ENCODE results near the gene CRYBA2.

The CRYBA2 gene

DNA sequence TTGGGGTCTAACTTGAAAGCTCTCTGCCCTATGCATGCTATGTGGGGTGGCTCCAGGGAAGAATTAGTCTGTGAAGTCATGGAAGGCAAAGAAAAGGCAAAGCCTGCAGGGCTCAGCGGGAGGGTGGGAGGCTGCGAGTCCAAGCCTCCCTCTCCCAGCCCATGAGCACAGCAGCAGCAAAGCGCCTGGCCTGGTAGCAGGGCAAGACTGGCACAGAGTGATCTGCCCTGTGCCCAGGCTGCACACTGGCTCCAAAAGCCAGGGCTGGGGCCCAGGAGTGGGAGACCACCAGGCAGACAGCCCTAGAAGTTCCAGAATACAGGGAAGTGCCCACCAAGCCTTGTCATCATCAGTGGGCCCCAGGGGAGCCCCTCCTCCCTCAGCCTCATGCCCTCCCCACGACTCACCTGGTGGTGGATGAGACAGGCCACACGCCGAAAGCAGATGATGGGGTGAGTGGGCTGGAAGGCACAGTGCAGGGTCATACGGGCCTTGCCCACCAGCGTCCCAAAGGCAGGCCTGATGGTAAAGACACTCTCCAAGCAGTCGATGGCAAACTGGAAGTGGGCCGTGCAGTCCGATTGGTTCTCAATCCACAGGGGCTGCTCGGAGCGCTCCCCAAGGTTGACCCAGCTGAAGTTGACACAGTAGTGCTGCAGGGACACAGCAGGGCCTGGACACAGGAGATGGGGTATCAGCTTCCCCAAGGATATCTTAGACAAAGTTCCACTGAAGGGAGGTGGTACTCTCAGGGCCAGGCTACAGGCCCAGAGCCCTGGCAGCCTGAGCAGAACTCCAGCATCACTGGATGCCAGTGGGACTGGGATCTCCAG lies 36.0 kb upstream of the CRYBA2 start:
- no peak overlapping the region for H3K4me3 ChIP-seq (ENCODE audit: low read length)
- no peak for TF ChIP-seq CTCF (conservative IDR thresholded peaks at IDR 0.05; ENCODE audit: low read depth, low read length)
- no peak for DNase-seq (ENCODE audit: low read depth)

GRCh38 chr2:219028141-219028540 lies 34.9 kb upstream of the CRYBA2 start:
- no peak for TF ChIP-seq CTCF (conservative IDR thresholded peaks at IDR 0.05; ENCODE audit: low read depth, low read length)
- H3K4me3 ChIP-seq (ENCODE audit: low read length), result no peak overlapping the region
- no peak for DNase-seq (ENCODE audit: low read depth)

- no peak overlapping the region for H3K4me3 ChIP-seq (ENCODE audit: low read length)
- DNase-seq (ENCODE audit: low read depth), result no peak
- no peak for TF ChIP-seq CTCF (conservative IDR thresholded peaks at IDR 0.05; ENCODE audit: low read depth, low read length)
These were observed 34.4 kb upstream of the CRYBA2 start for GRCh38 chr2:219027511-219028055.

- no peak for DNase-seq (ENCODE audit: low read depth)
- TF ChIP-seq CTCF (conservative IDR thresholded peaks at IDR 0.05; ENCODE audit: low read depth, low read length), result no peak
- H3K4me3 ChIP-seq (ENCODE audit: low read length), result no peak overlapping the region
These were observed 33.7 kb upstream of the CRYBA2 start for GRCh38 chr2:219026946-219027345.

GRCh38 chr2:219025637-219026585 lies 32.7 kb upstream of the CRYBA2 start:
- DNase-seq (ENCODE audit: low read depth), result no peak
- no peak overlapping the region for H3K4me3 ChIP-seq (ENCODE audit: low read length)
- no peak for TF ChIP-seq CTCF (conservative IDR thresholded peaks at IDR 0.05; ENCODE audit: low read depth, low read length)

DNA sequence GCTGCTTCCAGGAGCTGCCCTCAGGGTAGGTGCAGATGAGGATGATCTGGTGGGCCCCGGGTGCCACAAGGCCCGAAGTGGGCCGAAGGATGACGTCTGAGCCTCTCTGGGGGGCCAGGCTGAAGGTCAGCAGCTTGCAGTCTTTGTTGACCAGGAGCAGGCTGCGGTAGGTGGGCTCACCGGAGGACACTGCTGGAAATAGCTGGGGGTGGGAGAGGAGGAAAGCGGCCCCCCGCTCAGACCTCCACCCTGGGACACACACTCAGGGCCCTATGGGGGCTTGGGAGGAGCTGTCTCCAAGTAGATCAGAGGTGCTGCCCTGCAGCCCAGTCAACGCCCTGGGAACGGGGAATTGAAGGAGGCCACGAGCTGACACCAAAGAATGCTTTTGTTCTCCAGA lies 30.8 kb upstream of the CRYBA2 start:
- no peak for TF ChIP-seq CTCF (conservative IDR thresholded peaks at IDR 0.05; ENCODE audit: low read depth, low read length)
- no peak for DNase-seq (ENCODE audit: low read depth)
- no peak overlapping the region for H3K4me3 ChIP-seq (ENCODE audit: low read length)
